GM23338 (cell line): ENCODE data around the gene IDI2. TPM values are rescaled to one million over a fixed set of nuclear protein-coding genes. Genes with fewer than 3 reads are reported as not detected.

Experiments
- ATAC-seq: fragments of 200-7000 bp; cut with Tn5 transposase; 3 replicates; pipeline ENCODE4 v1.9.1; 2020
- DNase-seq: peaks from one replicate; pipeline ENCODE4 v3.0.0-alpha.2; 2015; ENCODE audit warnings: low spot score
- H2AFZ ChIP-seq: fragments of 200-600 bp; sonication (generic); 2 replicates; pipeline ENCODE4 v1.8.0; 2016; ENCODE audit warnings: antibody characterized with exemption, mild to moderate bottlenecking, moderate library complexity
- H3F3A ChIP-seq: fragments of 200-600 bp; sonication (generic); replicated peaks from 2 replicates; pipeline ENCODE4 v1.8.0; 2017; ENCODE audit warnings: antibody characterized with exemption, mixed run types, low read depth
- H3K27ac ChIP-seq: fragments of 200-600 bp; sonication (generic); 2 replicates; pipeline ENCODE4 v1.6.1; 2016; ENCODE audit warnings: low read depth
- H3K27me3 ChIP-seq: fragments of 200-600 bp; sonication (generic); 2 replicates; pipeline ENCODE4 v1.8.0; 2016; ENCODE audit warnings: mild to moderate bottlenecking, mixed run types, moderate library complexity; ENCODE audit not compliant: insufficient read depth
- H3K36me3 ChIP-seq: fragments of 200-600 bp; sonication (generic); 2 replicates; pipeline ENCODE4 v1.8.0; 2016; ENCODE audit warnings: mild to moderate bottlenecking; ENCODE audit not compliant: insufficient read depth
- H3K4me1 ChIP-seq: fragments of 200-600 bp; sonication (generic); 2 replicates; pipeline ENCODE4 v1.8.0; 2016; ENCODE audit warnings: mild to moderate bottlenecking, moderate library complexity; ENCODE audit not compliant: insufficient read depth
- H3K4me2 ChIP-seq: fragments of 200-600 bp; sonication (generic); 2 replicates; pipeline ENCODE4 v1.7.1; 2017; ENCODE audit warnings: mixed run types
- H3K4me3 ChIP-seq: fragments of 200-600 bp; sonication (generic); 2 replicates; pipeline ENCODE4 v1.6.1; 2016; ENCODE audit warnings: mixed run types
- H3K79me2 ChIP-seq: fragments of 200-600 bp; sonication (generic); replicated peaks from 2 replicates; pipeline ENCODE4 v1.8.0; 2017; ENCODE audit warnings: mild to moderate bottlenecking; ENCODE audit not compliant: insufficient read depth
- H3K9me2 ChIP-seq: fragments of 200-600 bp; sonication (generic); 2 replicates; pipeline ENCODE4 v1.8.0; 2017; ENCODE audit not compliant: insufficient read depth
- H4K20me1 ChIP-seq: fragments of 200-600 bp; sonication (generic); replicated peaks from 2 replicates; pipeline ENCODE4 v1.8.0; 2017; ENCODE audit warnings: mild to moderate bottlenecking; ENCODE audit not compliant: insufficient read depth
- H3K27ac Mint-ChIP-seq: 2 replicates; pipeline ENCODE4 v1.8.0; 2020; ENCODE audit warnings: inconsistent platforms, mild to moderate bottlenecking, moderate library complexity, mixed read lengths
- H3K27me3 Mint-ChIP-seq: 3 replicates; pipeline ENCODE4 v1.8.0; 2022; ENCODE audit warnings: low read depth, mild to moderate bottlenecking, moderate library complexity, mixed read lengths, inconsistent platforms; ENCODE audit not compliant: insufficient read depth, poor library complexity
- H3K36me3 Mint-ChIP-seq: 3 replicates; pipeline ENCODE4 v1.8.0; 2021; ENCODE audit warnings: low read depth, mild to moderate bottlenecking, inconsistent platforms, moderate library complexity, mixed read lengths
- H3K4me1 Mint-ChIP-seq: 3 replicates; pipeline ENCODE4 v1.8.0; 2020; ENCODE audit warnings: mild to moderate bottlenecking, inconsistent platforms, mixed read lengths
- H3K4me3 Mint-ChIP-seq: 3 replicates; pipeline ENCODE4 v1.8.0; 2021; ENCODE audit warnings: moderate library complexity, mild to moderate bottlenecking, inconsistent platforms, mixed read lengths
- H3K9me3 Mint-ChIP-seq: 3 replicates; pipeline ENCODE4 v1.8.0; 2020; ENCODE audit warnings: moderate library complexity, mild to moderate bottlenecking, inconsistent platforms, mixed read lengths
- CREB1 ChIP-seq: fragments of 250-450 bp; sonication (Bioruptor Pico); IDR thresholded peaks from 2 replicates; pipeline ENCODE4 v1.5.0; 2020; ENCODE audit warnings: low read depth, mild to moderate bottlenecking, moderate library complexity
- CTCF ChIP-seq, 2 experiments: fragments of 200-600 bp in 1 of 2; sonication (generic) in 1 of 2; conservative IDR thresholded peaks; 2 replicates each; pipeline versions ENCODE4 v1.5.1 to v1.6.1; 2016 to 2017; ENCODE audit warnings: antibody characterized with exemption in 2 of 2, low read depth in 2 of 2, mild to moderate bottlenecking in 2 of 2, moderate library complexity in 1 of 2
- EZH2 ChIP-seq: fragments of 200-600 bp; sonication (generic); IDR thresholded peaks from one replicate; pipeline ENCODE4 v1.8.0; 2017; ENCODE audit warnings: antibody characterized with exemption, mild to moderate bottlenecking, low read depth; ENCODE audit not compliant: unreplicated experiment
- EZH2phosphoT487 ChIP-seq: fragments of 200-600 bp; sonication (generic); IDR thresholded peaks from one replicate; pipeline ENCODE4 v1.8.1; 2018; ENCODE audit warnings: antibody characterized with exemption; ENCODE audit not compliant: unreplicated experiment
- JUNB ChIP-seq: IDR thresholded peaks from one replicate; pipeline ENCODE4 v1.6.1; 2016; ENCODE audit warnings: antibody characterized with exemption; ENCODE audit not compliant: unreplicated experiment
- NANOG ChIP-seq: IDR thresholded peaks from 2 replicates; pipeline ENCODE4 v1.6.1; 2016; ENCODE audit warnings: antibody characterized with exemption, borderline replicate concordance
- POLR2AphosphoS5 ChIP-seq: IDR thresholded peaks from 2 replicates; pipeline ENCODE4 v1.6.1; 2016; ENCODE audit warnings: antibody characterized with exemption, low read depth
- REST ChIP-seq: IDR thresholded peaks from one replicate; pipeline ENCODE4 v1.6.1; 2018; ENCODE audit warnings: antibody characterized with exemption; ENCODE audit not compliant: unreplicated experiment
- STAT1 ChIP-seq: IDR thresholded peaks from one replicate; pipeline ENCODE4 v1.6.1; 2016; ENCODE audit warnings: antibody characterized with exemption; ENCODE audit not compliant: unreplicated experiment
- polyA plus RNA-seq: library from polyadenylated mRNA; unstranded; fragments of >200 nt; fragmentation: Nextera tagmentation; extraction: Ambion mirVana; gene quantifications from 2 replicates; pipeline ENCODE4 v1.2.1, GENCODE V29; 2016
- total RNA-seq: library from RNA; depleted of rRNA; stranded (reverse); fragments of >200 nt; shearing (Covaris generic); gene quantifications from 2 replicates; pipeline ENCODE4 v1.2.3, GENCODE V29; 2014
- TF ChIP-seq, protein P1 (sequence below): fragments of 250-450 bp; sonication (Bioruptor Pico); IDR thresholded peaks from 2 replicates; pipeline ENCODE4 v1.5.0; 2020; ENCODE audit warnings: mild to moderate bottlenecking, moderate library complexity
- TF ChIP-seq, protein P2 (sequence below): IDR thresholded peaks from 2 replicates; pipeline ENCODE4 v1.6.1; 2016; ENCODE audit warnings: antibody characterized with exemption

Gene IDI2
- total and polyA plus RNA-seq, 2 experiments from 2014 or later = not detected

DNA sequence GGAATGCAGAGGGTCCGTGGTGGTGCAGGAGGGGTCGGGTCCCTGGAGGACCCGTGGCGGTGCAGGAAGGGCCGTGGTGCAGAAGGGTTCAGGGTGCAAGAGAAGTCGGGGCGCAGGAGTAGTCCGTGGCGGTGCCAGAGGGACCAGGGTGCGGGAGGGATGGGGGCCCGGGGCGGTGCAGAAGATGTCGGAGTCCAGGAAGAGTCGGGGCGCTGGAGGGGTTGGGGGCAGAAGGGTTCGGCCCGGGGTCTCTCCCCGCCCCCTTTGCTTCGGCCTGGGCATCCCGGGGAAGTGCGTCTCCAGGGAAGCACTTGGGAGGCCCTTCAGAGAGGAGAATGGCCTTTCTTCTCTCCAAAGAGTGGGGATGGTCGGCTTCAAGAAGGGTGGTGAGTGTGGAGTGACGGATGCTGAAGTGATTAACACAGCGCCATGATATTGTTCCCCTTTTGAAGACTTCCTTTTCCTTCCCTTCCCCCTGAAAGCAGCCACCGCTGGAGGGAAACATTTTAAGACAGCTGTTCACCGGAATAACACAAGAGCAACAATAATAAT, 31.5 kb upstream of the IDI2 start (continued):
- TF ChIP-seq, protein P1, sequence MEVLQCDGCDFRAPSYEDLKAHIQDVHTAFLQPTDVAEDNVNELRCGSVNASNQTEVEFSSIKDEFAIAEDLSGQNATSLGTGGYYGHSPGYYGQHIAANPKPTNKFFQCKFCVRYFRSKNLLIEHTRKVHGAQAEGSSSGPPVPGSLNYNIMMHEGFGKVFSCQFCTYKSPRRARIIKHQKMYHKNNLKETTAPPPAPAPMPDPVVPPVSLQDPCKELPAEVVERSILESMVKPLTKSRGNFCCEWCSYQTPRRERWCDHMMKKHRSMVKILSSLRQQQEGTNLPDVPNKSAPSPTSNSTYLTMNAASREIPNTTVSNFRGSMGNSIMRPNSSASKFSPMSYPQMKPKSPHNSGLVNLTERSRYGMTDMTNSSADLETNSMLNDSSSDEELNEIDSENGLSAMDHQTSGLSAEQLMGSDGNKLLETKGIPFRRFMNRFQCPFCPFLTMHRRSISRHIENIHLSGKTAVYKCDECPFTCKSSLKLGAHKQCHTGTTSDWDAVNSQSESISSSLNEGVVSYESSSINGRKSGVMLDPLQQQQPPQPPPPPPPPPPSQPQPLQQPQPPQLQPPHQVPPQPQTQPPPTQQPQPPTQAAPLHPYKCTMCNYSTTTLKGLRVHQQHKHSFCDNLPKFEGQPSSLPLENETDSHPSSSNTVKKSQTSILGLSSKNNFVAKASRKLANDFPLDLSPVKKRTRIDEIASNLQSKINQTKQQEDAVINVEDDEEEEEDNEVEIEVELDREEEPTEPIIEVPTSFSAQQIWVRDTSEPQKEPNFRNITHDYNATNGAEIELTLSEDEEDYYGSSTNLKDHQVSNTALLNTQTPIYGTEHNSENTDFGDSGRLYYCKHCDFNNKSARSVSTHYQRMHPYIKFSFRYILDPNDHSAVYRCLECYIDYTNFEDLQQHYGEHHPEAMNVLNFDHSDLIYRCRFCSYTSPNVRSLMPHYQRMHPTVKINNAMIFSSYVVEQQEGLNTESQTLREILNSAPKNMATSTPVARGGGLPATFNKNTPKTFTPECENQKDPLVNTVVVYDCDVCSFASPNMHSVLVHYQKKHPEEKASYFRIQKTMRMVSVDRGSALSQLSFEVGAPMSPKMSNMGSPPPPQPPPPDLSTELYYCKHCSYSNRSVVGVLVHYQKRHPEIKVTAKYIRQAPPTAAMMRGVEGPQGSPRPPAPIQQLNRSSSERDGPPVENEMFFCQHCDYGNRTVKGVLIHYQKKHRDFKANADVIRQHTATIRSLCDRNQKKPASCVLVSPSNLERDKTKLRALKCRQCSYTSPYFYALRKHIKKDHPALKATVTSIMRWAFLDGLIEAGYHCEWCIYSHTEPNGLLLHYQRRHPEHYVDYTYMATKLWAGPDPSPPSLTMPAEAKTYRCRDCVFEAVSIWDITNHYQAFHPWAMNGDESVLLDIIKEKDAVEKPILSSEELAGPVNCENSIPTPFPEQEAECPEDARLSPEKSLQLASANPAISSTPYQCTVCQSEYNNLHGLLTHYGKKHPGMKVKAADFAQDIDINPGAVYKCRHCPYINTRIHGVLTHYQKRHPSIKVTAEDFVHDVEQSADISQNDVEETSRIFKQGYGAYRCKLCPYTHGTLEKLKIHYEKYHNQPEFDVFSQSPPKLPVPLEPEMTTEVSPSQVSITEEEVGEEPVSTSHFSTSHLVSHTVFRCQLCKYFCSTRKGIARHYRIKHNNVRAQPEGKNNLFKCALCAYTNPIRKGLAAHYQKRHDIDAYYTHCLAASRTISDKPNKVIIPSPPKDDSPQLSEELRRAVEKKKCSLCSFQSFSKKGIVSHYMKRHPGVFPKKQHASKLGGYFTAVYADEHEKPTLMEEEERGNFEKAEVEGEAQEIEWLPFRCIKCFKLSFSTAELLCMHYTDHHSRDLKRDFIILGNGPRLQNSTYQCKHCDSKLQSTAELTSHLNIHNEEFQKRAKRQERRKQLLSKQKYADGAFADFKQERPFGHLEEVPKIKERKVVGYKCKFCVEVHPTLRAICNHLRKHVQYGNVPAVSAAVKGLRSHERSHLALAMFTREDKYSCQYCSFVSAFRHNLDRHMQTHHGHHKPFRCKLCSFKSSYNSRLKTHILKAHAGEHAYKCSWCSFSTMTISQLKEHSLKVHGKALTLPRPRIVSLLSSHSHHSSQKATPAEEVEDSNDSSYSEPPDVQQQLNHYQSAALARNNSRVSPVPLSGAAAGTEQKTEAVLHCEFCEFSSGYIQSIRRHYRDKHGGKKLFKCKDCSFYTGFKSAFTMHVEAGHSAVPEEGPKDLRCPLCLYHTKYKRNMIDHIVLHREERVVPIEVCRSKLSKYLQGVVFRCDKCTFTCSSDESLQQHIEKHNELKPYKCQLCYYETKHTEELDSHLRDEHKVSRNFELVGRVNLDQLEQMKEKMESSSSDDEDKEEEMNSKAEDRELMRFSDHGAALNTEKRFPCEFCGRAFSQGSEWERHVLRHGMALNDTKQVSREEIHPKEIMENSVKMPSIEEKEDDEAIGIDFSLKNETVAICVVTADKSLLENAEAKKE (CRISPR knock-in tag) = no peak
- TF ChIP-seq POLR2AphosphoS5 = no peak
- no peak for TF ChIP-seq CREB1 (CRISPR knock-in tag)
- TF ChIP-seq, protein P2, sequence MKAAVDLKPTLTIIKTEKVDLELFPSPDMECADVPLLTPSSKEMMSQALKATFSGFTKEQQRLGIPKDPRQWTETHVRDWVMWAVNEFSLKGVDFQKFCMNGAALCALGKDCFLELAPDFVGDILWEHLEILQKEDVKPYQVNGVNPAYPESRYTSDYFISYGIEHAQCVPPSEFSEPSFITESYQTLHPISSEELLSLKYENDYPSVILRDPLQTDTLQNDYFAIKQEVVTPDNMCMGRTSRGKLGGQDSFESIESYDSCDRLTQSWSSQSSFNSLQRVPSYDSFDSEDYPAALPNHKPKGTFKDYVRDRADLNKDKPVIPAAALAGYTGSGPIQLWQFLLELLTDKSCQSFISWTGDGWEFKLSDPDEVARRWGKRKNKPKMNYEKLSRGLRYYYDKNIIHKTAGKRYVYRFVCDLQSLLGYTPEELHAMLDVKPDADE = no peak

- Histone ChIP-seq H2AFZ (peak within 1 kb of the TSS; percentile 23; the same call in 1 of the 2 replicates), H3K27me3 (no peaks in the 10 kb centered on the region), H3F3A (peaks cover 8% of the 10 kb centered on the region; the same call in 1 of the 2 replicates), H3K79me2 (peaks cover 90% of the 10 kb centered on the region), H4K20me1 (peaks cover 30% of the 10 kb centered on the region), H3K4me3 (peak within 1 kb of the TSS; percentile 70), H3K36me3 (no peaks in the 10 kb centered on the region; the same call in 1 of the 2 replicates), H3K4me1 (peaks cover 11% of the 10 kb centered on the region), H3K9me2 (no peaks in the 10 kb centered on the region), H3K4me2 (peak within 1 kb of the TSS; percentile 91), H3K27ac (peak within 1 kb of the TSS; percentile 94)
- H3K4me1 Mint-ChIP-seq = peaks cover 21% of the 10 kb centered on the region
- ATAC-seq (peak; percentile 95), DNase-seq (peak; percentile 92)
- H3K4me3 Mint-ChIP-seq = peak within 1 kb of the TSS; percentile 98
- H3K36me3 Mint-ChIP-seq = peaks cover 28% of the 10 kb centered on the region; the same call in 2 of the 3 replicates
- H3K9me3 Mint-ChIP-seq = no peaks in the 10 kb centered on the region
- H3K27ac Mint-ChIP-seq = peak within 1 kb of the TSS; percentile 94
- H3K27me3 Mint-ChIP-seq = peaks cover 4% of the 10 kb centered on the region
- no peak for TF ChIP-seq CTCF (conservative IDR thresholded peaks at IDR 0.05; ENCODE audit: low read depth in 2 of 2)
- TF ChIP-seq CREB1 (CRISPR knock-in tag) = peak; percentile 56; the same call in 1 of the 2 replicates
- no peak for TF ChIP-seq STAT1
- TF ChIP-seq EZH2 = no peak
- no peak for TF ChIP-seq EZH2phosphoT487
- peak; percentile 93 for TF ChIP-seq POLR2AphosphoS5
- no peak for TF ChIP-seq REST
- TF ChIP-seq NANOG = no peak
- no peak for TF ChIP-seq JUNB
Measured at GRCh38 chr10:1056326-1057105, 30.9 kb upstream of the IDI2 start, which contains the start of gene WDR37. Gene WDR37 (plus strand): TSS chr10:1056385. CDS start chr10:1072156, 15,771 bp downstream.
